Heart left ventricle (tissue), 13 donors: ENCODE measurements around the gene ZNF771.

Experiments used
- CTCF ChIP-seq, 12 donors: fragments of 200-600 bp; sonication (generic) in 4 of 12; IDR thresholded peaks; one replicate each; pipeline versions ENCODE4 v1.5.0 to v1.8.0; 2018 to 2022; ENCODE audit warnings: antibody characterized with exemption in 12 of 12, mild to moderate bottlenecking in 5 of 12
- POLR2A ChIP-seq, 2 donors: fragments of 450-650 bp; IDR thresholded peaks; one replicate each; pipeline ENCODE4 v1.6.1; 2017; ENCODE audit warnings: antibody characterized with exemption in 2 of 2, mild to moderate bottlenecking in 2 of 2, moderate library complexity in 2 of 2
- donor health status: ischemic (EF 13 %, LVEDD 7.1; RV severe dilation, severe dysfunction).
- donor health status: DM: no; HTN: yes; CAD: no.
- donor health status: DM: no; HTN: no; CAD: no.
- donor health status: ischemic (EF 25% LVEDD 6.9; RV normal size, moderate dysfunction).
- donor health status: ischemic (EF 25% LVEDD 5.7; RV mildly dilated, moderate dysfunction).
- donor health status: ischemic (EF 35%, LVEDD 5.7; RV mildly dilated, moderate dysfunction).
- donor health status: nonischemic (EF 11% LVEDD 7.7; RV severe dilation, severe dysfunction).
- donor health status: DM: yes; HTN: yes; CAD: no.
- donor health status: PGD.
- donor health status: ischemic (EF 29% LVEDD 5.4; RV normal size, mild dysfunction).
- donor health status: nonischemic (EF 23%, LVEDD 6.1; RV moderate dilation, normal function).

- TF ChIP-seq CTCF (IDR thresholded peaks at IDR 0.05), result peak in 11 of 12 donors; percentile 21 to 69 (median 44)
- TF ChIP-seq POLR2A (IDR thresholded peaks at IDR 0.05), result peak in 1 of 2 donors; percentile 94
Observed at GRCh38 chr16:30445408-30446202, 38.2 kb downstream of the ZNF771 start, which contains the start of gene SEPHS2.
